EL (cell line): ENCODE measurements around the gene ZIC5.
A peak's percentile ranks its signal among the peaks of the same experiment; 100 is the strongest.

Experiments used
- DNase-seq: peaks from one replicate; pipeline ENCODE4 v3.0.0-alpha.2; 2016

Gene ZIC5

DNA sequence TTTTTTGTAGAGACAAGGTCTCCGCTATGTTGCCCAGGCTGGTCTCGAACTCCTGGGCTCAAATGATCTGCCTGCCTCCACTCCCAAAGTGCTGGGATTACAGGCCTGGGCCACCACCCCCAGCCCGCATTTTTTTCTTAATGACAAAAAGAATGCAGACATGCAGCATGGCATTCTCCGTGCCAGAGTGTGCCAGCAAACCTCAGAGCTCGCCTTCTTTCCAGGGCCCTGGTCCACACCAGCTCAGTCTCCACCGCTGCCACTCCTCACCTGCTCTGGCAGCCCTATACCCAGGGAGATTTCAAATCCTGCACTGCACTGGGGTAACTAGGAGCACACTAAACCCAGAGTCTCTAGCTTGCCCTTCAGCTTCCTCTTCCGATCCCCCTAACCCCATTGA lies 41.7 kb downstream of the ZIC5 start:
- DNase-seq: no peak

DNA sequence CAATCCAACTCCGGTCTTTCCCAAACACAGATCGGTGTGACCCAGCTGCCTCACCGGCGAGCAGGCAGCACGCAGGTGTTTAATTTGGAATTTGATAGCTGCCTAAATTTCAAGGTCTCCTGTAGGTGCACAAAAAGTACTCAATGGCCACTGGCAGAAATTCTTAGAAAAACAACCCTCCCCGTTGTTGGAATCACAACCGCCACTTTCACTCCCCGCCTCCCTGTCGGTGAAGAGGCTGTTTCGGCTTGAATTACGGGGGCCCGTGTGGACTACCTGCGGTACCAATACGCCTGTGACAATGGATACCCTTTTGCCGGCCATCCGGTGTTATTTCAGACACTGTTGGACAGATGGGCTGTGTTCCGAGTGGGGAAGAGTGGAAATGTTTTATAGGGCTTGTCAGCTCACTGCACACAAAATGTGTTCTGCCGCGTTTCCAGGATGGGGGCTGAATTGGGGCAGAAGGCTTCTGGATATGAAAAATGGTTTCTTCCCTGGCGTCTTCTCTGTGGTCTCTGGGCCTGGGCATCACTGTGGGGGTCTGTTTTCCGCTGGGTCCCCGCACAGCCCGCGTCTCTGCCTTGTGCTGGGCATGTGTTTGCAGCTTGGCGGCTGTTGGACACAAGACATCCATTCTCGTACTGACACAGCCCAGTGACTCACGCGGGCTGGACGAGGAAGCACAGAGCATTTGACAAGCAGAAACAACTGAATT lies 45.4 kb downstream of the ZIC5 start:
- peak; percentile 25 for DNase-seq

- DNase-seq: no peak
Observed at GRCh38 chr13:99923877-99924582, 47.5 kb downstream of the ZIC5 start.

DNA sequence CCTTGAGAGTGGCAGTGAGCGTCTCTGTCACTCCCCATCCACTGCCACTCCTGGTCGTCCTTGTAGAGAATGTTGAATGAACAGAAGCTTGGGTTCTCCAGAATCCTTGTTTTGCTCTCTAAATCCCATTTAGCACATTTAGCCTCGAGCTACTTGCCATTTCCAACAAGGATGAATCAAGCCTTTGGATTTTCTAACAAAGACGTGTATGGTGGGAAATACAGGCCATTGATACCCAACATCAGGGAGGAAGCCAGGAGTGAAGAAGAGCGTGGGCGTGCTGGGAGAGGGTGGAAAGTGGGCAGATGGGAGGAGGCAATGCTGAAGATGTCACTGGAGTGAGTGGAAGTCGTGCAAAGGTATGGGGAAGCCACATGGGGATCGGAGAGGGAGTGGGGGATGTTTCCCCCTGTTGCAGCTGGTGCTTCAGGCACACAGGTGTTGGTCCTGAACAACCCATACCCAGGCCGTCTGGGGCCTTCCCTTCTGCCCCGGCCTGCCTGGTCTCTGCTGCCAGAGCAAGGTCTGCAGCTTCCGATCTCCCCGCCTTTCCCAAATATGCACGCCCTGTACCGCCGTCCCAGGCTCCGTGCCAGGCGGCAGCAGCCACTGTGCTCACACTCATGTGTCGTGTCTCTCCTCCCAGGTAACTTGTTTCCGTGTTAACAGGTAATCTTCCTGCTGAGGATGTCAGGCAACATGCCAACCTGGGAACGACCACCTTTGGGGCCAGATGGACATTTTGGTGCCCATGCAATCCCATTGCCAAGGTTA lies 48.7 kb downstream of the ZIC5 start:
- DNase-seq: no peak

DNA sequence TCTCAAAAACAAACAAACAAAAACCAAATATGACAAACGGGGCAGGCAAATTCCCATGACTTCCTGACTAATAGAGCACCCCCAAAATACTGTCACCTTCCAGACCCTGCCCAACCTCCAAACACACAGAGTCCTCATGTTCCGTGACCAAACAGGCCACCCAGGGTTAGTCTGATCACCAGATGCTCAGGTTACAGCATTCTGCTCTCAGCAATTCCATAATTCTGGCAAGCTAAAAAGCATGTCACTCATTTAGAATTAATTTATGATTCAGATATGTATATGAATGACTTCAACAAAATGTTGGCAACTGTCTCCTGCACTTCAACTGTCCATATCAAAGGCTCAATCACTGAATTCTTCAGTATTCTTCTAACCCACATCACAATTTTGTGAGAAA lies 52.4 kb downstream of the ZIC5 start:
- DNase-seq: no peak

DNA sequence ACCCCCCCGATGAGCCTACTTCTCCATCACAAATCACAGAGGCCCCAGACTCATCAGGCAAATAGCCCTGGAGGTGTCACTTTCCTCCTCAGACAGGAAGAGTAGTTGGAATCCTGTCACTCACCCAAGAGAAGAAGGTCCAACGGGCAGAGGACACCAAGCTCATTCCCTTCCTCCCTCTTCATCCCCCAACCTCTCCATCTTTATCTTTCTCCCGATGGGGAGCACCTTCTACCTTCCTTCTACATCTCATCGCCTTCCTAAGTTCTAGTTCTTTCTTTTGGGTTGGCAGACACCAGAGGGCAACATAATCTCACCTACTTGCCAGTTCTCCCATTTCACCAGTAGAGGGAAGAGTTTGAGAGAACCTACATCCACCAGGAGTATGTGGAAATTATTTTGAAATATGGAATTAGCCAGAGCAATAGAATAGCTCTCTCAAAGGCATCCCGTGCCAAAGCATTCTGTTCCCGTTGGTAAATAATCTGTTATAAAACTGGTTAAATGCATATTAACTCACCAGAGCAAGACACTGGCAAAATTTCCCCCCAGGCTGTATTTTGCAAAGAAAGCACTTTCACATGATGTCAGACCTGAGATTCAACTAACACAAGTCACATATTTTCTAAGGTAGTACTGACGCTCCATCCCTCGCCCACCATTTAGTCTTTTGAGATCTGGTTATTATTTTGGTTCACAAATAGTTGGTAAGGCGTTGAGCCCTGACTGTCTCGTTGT lies 55.0 kb downstream of the ZIC5 start:
- peak; percentile 63 for DNase-seq

GRCh38 chr13:99913167-99913566 lies 58.4 kb downstream of the ZIC5 start:
- no peak for DNase-seq
